Hepatocyte (in vitro differentiated cells): ENCODE results near the gene OBSCN. TPM values are rescaled to one million over a fixed set of nuclear protein-coding genes. Genes with fewer than 3 reads are reported as not detected.

ENCODE experiments used
- DNase-seq: peaks from one replicate; pipeline ENCODE4 v3.0.0-alpha.2; 2016; ENCODE audit warnings: low spot score
- H2AFZ ChIP-seq: fragments of 200-600 bp; sonication (generic); 2 replicates; pipeline ENCODE4 v1.6.0; 2016; ENCODE audit warnings: antibody characterized with exemption, mild to moderate bottlenecking
- H3K27ac ChIP-seq: fragments of 200-600 bp; sonication (generic); 2 replicates; pipeline ENCODE4 v1.5.1; 2016; ENCODE audit warnings: mild to moderate bottlenecking
- H3K27me3 ChIP-seq: fragments of 200-600 bp; sonication (generic); 2 replicates; pipeline ENCODE4 v1.6.1; 2016
- H3K36me3 ChIP-seq: fragments of 200-600 bp; sonication (generic); replicated peaks from 2 replicates; pipeline ENCODE4 v1.5.1; 2016; ENCODE audit warnings: low read depth; ENCODE audit not compliant: insufficient read depth
- H3K4me1 ChIP-seq: fragments of 200-600 bp; sonication (generic); 2 replicates; pipeline ENCODE4 v1.5.1; 2016; ENCODE audit warnings: mild to moderate bottlenecking, moderate library complexity; ENCODE audit not compliant: insufficient read depth
- H3K4me2 ChIP-seq: fragments of 200-600 bp; sonication (generic); 2 replicates; pipeline ENCODE4 v1.6.0; 2016
- H3K4me3 ChIP-seq: fragments of 200-600 bp; sonication (generic); 2 replicates; pipeline ENCODE4 v1.5.1; 2016; ENCODE audit warnings: mild to moderate bottlenecking
- H3K79me2 ChIP-seq: fragments of 200-600 bp; sonication (generic); 2 replicates; pipeline ENCODE4 v1.6.0; 2017; ENCODE audit warnings: mild to moderate bottlenecking
- H3K9me2 ChIP-seq: fragments of 200-600 bp; sonication (generic); replicated peaks from 2 replicates; pipeline ENCODE4 v1.6.0; 2017; ENCODE audit warnings: mild to moderate bottlenecking; ENCODE audit not compliant: insufficient read depth
- H3K9me3 ChIP-seq: fragments of 200-600 bp; sonication (generic); 2 replicates; pipeline ENCODE4 v1.5.1; 2016; ENCODE audit warnings: low read depth, mild to moderate bottlenecking
- H4K20me1 ChIP-seq: fragments of 200-600 bp; sonication (generic); 2 replicates; pipeline ENCODE4 v1.6.0; 2016; ENCODE audit warnings: mild to moderate bottlenecking; ENCODE audit not compliant: insufficient read depth, poor library complexity, severe bottlenecking
- CTCF ChIP-seq: fragments of 200-600 bp; sonication (generic); IDR thresholded peaks from 2 replicates; pipeline ENCODE4 v1.5.1; 2016; ENCODE audit warnings: antibody characterized with exemption, mild to moderate bottlenecking; ENCODE audit not compliant: poor library complexity
- EZH2 ChIP-seq: fragments of 200-600 bp; sonication (generic); IDR thresholded peaks from 2 replicates; pipeline ENCODE4 v1.6.1; 2016; ENCODE audit warnings: antibody characterized with exemption, mild to moderate bottlenecking, borderline replicate concordance
- EZH2phosphoT487 ChIP-seq: fragments of 200-600 bp; sonication (generic); IDR thresholded peaks from one replicate; pipeline ENCODE4 v1.6.1; 2018; ENCODE audit warnings: antibody characterized with exemption, mild to moderate bottlenecking, low read depth, moderate library complexity; ENCODE audit not compliant: unreplicated experiment, severe bottlenecking
- WGBS: methylation state at CpG from one replicate; pipeline ENCODE4 v1.1.6; 2016; ENCODE audit warnings: low lambda C conversion rate; ENCODE audit errors: missing lambda C conversion rate; 5-methylcytosine and 5-hydroxymethylcytosine counted together
- polyA plus RNA-seq: library from polyadenylated mRNA; unstranded; fragments of >200 nt; fragmentation: Nextera tagmentation; extraction: Ambion mirVana; gene quantifications from 2 replicates; pipeline ENCODE4 v1.2.1, GENCODE V29; 2016
- total RNA-seq: library from RNA; depleted of rRNA; stranded (reverse); fragments of >200 nt; gene quantifications from 2 replicates; pipeline ENCODE4 v1.2.3, GENCODE V29; 2014

The OBSCN gene
- total and polyA plus RNA-seq, 2 experiments from 2014 or later, result 15.0 to 22.4 TPM

- peaks cover 36% of the 10 kb centered on the region for H3K79me2 ChIP-seq
- peaks cover 4% of the 10 kb centered on the region for H3K4me1 ChIP-seq
- peaks cover 24% of the 10 kb centered on the region for H4K20me1 ChIP-seq
- no peaks in the 10 kb centered on the region for H3K36me3 ChIP-seq
- no peaks in the 10 kb centered on the region for H3K27me3 ChIP-seq
- H2AFZ ChIP-seq, result no peak overlapping the region
- H3K9me2 ChIP-seq, result no peaks in the 10 kb centered on the region
- no peak overlapping the region for H3K27ac ChIP-seq
- no peak for TF ChIP-seq EZH2
- no peak for TF ChIP-seq EZH2phosphoT487
- TF ChIP-seq CTCF, result no peak
- no peaks in the 10 kb centered on the region for H3K9me3 ChIP-seq
- H3K4me2 ChIP-seq, result no peak overlapping the region
- DNase-seq, result no peak
- no peak overlapping the region for H3K4me3 ChIP-seq
- 97% methylated on average over 14 of the region's 14 CpGs for WGBS
Observed at GRCh38 chr1:228399531-228400236, 191.8 kb downstream of the OBSCN start.

GRCh38 chr1:228400237-228400651, 192.4 kb downstream of the OBSCN start:
- H3K4me3 ChIP-seq, result no peak overlapping the region
- peaks cover 29% of the 10 kb centered on the region for H4K20me1 ChIP-seq
- no peak overlapping the region for H2AFZ ChIP-seq
- no peaks in the 10 kb centered on the region for H3K36me3 ChIP-seq
- TF ChIP-seq EZH2 (no peak), EZH2phosphoT487 (no peak), CTCF (no peak)
- no peaks in the 10 kb centered on the region for H3K27me3 ChIP-seq
- 97% methylated on average over 11 of the region's 11 CpGs for WGBS
- H3K4me1 ChIP-seq, result peaks cover 9% of the 10 kb centered on the region
- no peak overlapping the region for H3K4me2 ChIP-seq
- H3K79me2 ChIP-seq, result peaks cover 42% of the 10 kb centered on the region
- no peak for DNase-seq
- H3K9me2 ChIP-seq, result no peaks in the 10 kb centered on the region
- H3K27ac ChIP-seq, result no peak overlapping the region
- H3K9me3 ChIP-seq, result no peaks in the 10 kb centered on the region

DNA sequence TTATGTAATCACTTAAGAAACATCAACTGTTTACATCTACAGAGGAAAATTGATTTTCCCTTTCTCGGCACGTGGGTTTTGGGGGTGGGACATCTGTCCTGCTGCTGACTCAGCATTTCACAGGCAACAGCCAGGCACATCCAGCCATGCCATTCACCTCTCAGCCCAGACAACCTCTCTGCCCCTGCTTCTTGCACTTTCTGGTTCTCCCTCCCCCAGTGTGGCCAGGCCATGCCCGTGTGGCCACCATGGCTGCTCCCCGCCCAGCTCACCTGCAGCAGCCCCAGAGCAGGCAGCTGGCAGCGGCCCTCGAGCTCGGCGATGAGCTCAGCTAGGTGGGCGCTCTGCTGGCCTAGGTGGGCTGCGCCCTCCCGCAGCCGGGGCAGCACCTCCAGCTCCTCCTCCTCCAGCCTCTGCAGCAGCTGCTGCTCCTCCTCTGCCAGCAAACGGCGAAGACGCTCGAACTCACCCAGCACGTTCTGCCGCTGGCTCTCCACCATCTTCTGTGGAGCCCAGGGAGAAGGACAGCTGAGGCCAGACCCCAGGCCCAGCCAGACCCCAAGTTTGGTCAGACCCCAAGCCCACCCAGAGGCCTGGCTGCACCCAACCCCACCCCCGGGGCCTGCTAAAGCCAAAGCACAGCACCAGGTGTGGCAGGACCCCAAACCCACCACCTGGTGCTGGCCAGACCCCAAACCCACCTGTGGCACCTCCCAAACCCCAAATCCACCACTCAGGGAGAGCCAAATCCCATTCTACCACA, 193.0 kb downstream of the OBSCN start:
- Histone ChIP-seq H4K20me1 (peaks cover 36% of the 10 kb centered on the region), H3K4me1 (peaks cover 9% of the 10 kb centered on the region), H3K9me2 (no peaks in the 10 kb centered on the region), H3K79me2 (peaks cover 48% of the 10 kb centered on the region), H2AFZ (no peak overlapping the region), H3K27ac (no peak overlapping the region), H3K4me3 (no peak overlapping the region), H3K27me3 (no peaks in the 10 kb centered on the region), H3K4me2 (no peak overlapping the region), H3K9me3 (no peaks in the 10 kb centered on the region), H3K36me3 (no peaks in the 10 kb centered on the region)
- DNase-seq, result no peak
- TF ChIP-seq EZH2phosphoT487 (no peak), CTCF (no peak), EZH2 (no peak)
- WGBS, result 92% methylated on average over 10 of the region's 19 CpGs
